Type B pancreatic cell (in vitro differentiated cells): ENCODE measurements around the gene SMIM32. TPM values are rescaled to one million over a fixed set of nuclear protein-coding genes. Genes with fewer than 3 reads are reported as not detected.

Experiments
- DNase-seq: peaks from one replicate; pipeline ENCODE4 v3.0.0; 2021; ENCODE audit warnings: mixed read lengths; ENCODE audit not compliant: unreplicated experiment; ENCODE audit errors: extremely low spot score
- H3K27ac Mint-ChIP-seq: 2 replicates; pipeline ENCODE4 v1.8.0; 2021; ENCODE audit warnings: mild to moderate bottlenecking, mixed read lengths
- H3K27me3 Mint-ChIP-seq: 2 replicates; pipeline ENCODE4 v1.8.0; 2021; ENCODE audit warnings: mixed read lengths
- H3K36me3 Mint-ChIP-seq: 2 replicates; pipeline ENCODE4 v1.8.0; 2021; ENCODE audit warnings: mixed read lengths
- H3K4me1 Mint-ChIP-seq: one replicate; pipeline ENCODE4 v1.8.0; 2021; ENCODE audit warnings: mixed read lengths; ENCODE audit not compliant: unreplicated experiment
- H3K4me3 Mint-ChIP-seq: 2 replicates; pipeline ENCODE4 v1.8.0; 2021; ENCODE audit warnings: mild to moderate bottlenecking, mixed read lengths
- H3K9me3 Mint-ChIP-seq: 2 replicates; pipeline ENCODE4 v1.8.0; 2021; ENCODE audit warnings: mixed read lengths
- total RNA-seq: library from RNA; stranded (reverse); gene quantifications from 2 replicates; pipeline ENCODE4 v1.2.1, GENCODE V29; 2021; ENCODE audit warnings: low replicate concordance
- TF ChIP-seq, protein P1 (sequence below): fragments of 200-600 bp; sonication (generic); conservative IDR thresholded peaks from 2 replicates; pipeline ENCODE4 v1.5.0; 2021; ENCODE audit warnings: antibody characterized with exemption, mild to moderate bottlenecking

Gene SMIM32
- total RNA-seq, 1 donor from 2014 or later: 12.8 TPM

DNA sequence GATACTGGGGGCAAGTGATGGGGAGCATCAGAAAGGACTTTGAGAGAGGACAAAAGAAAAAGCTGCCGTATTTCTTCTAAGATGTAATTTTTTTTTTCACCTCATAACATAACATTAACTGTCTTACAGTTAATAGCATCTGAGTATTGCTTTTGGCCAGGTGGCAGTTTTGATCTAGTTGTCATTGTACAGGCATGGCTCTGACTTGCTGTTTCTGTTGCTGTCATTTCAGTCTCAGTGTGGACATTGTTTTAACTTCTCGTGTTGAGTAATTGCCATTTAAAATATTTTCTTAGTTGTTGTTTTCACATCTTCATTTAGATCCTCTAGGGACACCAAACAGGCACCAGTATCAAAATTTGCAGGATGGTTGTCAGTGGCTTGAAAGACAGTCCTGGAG lies 47.9 kb downstream of the SMIM32 start:
- Mint-ChIP-seq H3K36me3 (peaks cover 4% of the 10 kb centered on the region), H3K4me1 (peaks cover 19% of the 10 kb centered on the region), H3K9me3 (no peaks in the 10 kb centered on the region), H3K27ac (no peak overlapping the region), H3K27me3 (no peaks in the 10 kb centered on the region), H3K4me3 (no peak overlapping the region)
- no peak for DNase-seq
- TF ChIP-seq, protein P1, sequence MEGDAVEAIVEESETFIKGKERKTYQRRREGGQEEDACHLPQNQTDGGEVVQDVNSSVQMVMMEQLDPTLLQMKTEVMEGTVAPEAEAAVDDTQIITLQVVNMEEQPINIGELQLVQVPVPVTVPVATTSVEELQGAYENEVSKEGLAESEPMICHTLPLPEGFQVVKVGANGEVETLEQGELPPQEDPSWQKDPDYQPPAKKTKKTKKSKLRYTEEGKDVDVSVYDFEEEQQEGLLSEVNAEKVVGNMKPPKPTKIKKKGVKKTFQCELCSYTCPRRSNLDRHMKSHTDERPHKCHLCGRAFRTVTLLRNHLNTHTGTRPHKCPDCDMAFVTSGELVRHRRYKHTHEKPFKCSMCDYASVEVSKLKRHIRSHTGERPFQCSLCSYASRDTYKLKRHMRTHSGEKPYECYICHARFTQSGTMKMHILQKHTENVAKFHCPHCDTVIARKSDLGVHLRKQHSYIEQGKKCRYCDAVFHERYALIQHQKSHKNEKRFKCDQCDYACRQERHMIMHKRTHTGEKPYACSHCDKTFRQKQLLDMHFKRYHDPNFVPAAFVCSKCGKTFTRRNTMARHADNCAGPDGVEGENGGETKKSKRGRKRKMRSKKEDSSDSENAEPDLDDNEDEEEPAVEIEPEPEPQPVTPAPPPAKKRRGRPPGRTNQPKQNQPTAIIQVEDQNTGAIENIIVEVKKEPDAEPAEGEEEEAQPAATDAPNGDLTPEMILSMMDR: no peak

DNA sequence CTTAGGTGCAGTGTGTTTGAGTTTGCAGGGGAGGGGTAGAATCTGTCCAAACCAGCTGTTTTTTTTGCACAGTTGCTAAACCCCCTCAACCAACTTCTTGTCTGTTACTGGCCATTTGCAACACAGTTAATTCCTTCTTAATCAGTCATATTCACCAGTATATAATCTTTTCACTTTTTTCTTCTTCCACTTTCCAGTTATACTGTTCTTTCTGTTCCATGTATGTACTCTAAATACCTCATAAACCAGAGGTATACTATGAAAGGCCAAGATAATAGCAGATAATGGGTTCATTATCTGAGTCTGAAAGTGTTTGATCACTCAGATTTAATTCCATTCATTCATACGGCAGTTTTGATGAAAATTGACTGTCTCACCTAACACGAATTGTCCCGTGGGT lies 49.2 kb downstream of the SMIM32 start:
- peaks cover 18% of the 10 kb centered on the region for H3K4me1 Mint-ChIP-seq
- TF ChIP-seq, protein P1: no peak
- H3K4me3 Mint-ChIP-seq: no peak overlapping the region
- peaks cover 11% of the 10 kb centered on the region for H3K36me3 Mint-ChIP-seq
- H3K27ac Mint-ChIP-seq: no peak overlapping the region
- no peaks in the 10 kb centered on the region for H3K27me3 Mint-ChIP-seq
- no peak for DNase-seq
- no peaks in the 10 kb centered on the region for H3K9me3 Mint-ChIP-seq

DNA sequence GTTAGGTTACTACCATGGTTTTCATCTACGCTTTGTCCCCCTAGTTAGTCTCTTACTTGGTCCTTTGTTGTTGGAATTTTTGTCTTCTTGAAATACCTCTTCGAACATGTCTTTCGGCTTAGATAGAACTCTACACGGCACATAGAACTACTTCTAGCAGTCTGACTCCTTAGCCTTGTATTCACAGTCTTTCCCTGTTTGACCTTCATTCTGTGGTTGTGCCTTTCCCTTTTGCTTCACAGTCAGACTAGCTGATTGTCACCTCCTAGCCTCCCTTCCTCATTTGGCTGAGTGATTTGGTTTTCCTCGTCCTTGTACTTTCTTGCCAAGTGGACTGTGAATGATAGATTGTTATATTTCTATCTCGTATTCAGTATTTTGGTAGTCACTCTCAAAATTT lies 49.6 kb downstream of the SMIM32 start:
- Mint-ChIP-seq H3K36me3 (peaks cover 12% of the 10 kb centered on the region), H3K27ac (no peak overlapping the region), H3K4me1 (peaks cover 21% of the 10 kb centered on the region), H3K9me3 (no peaks in the 10 kb centered on the region), H3K27me3 (no peaks in the 10 kb centered on the region), H3K4me3 (no peak overlapping the region)
- TF ChIP-seq, protein P1: no peak
- DNase-seq: no peak

DNA sequence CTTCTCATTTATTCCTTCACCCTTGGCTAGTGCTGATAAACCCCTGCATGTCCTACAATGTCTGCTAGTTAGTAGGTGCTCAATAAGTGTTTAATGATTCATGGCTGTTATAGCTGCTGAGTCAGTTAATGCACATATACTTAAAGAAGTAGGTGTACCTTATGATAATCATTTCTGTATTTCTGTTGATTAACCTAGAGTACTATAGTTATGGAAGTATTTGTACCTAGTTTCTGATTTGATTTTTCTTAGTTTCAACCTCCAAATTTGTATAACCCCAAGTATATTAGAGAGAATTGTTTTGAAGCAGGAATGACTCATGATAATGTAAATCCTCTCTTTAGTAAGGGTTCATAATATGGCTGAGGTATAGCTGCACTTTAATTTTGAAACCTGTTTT lies 51.4 kb downstream of the SMIM32 start:
- Mint-ChIP-seq H3K4me1 (peaks cover 33% of the 10 kb centered on the region), H3K9me3 (no peaks in the 10 kb centered on the region)
- TF ChIP-seq, protein P1: no peak

More for the DNA sequence above, 51.4 kb downstream of the SMIM32 start:
- no peaks in the 10 kb centered on the region for H3K27me3 Mint-ChIP-seq
- H3K27ac Mint-ChIP-seq: no peak overlapping the region
- no peak overlapping the region for H3K4me3 Mint-ChIP-seq
- H3K36me3 Mint-ChIP-seq: peaks cover 14% of the 10 kb centered on the region
- no peak for DNase-seq

Other genes starting within 250 kb of the SMIM32 start
- not detected in 2 replicates for gene LECT2, start 238.2 kb downstream of the SMIM32 start, total RNA-seq
- 71.4 and 302 TPM in 2 replicates for gene TGFBI, start 164.2 kb downstream of the SMIM32 start, total RNA-seq
- gene SMAD5, start 60.3 kb downstream of the SMIM32 start, total RNA-seq: 69.1 and 80.0 TPM in 2 replicates
- gene TRPC7, start 172.4 kb upstream of the SMIM32 start, total RNA-seq: 2.2 and 5.2 TPM in 2 replicates